Immature natural killer cell (primary cell): ENCODE data around the gene RFX3. TPM values are rescaled to one million over a fixed set of nuclear protein-coding genes. Genes with fewer than 3 reads are reported as not detected.

Experiments
- DNase-seq, 3 donors: peaks; one replicate each; pipeline ENCODE4 v3.0.0; 2022; ENCODE audit warnings: mixed read lengths in 1 of 3
- H3K27ac Mint-ChIP-seq, 6 donors: one replicate each; pipeline ENCODE4 v1.8.0; 2020; ENCODE audit warnings: mixed read lengths in 6 of 6, mild to moderate bottlenecking in 5 of 6, inconsistent platforms in 4 of 6, moderate library complexity in 3 of 6
- H3K27me3 Mint-ChIP-seq, 3 donors: one replicate each; pipeline ENCODE4 v1.8.0; 2020 to 2021; ENCODE audit warnings: low read depth in 3 of 3, mild to moderate bottlenecking in 3 of 3, mixed read lengths in 3 of 3, moderate library complexity in 3 of 3, inconsistent platforms in 1 of 3
- H3K36me3 Mint-ChIP-seq, 3 donors: one replicate each; pipeline ENCODE4 v1.8.0; 2020; ENCODE audit warnings: mixed read lengths in 3 of 3, inconsistent platforms in 2 of 3, mild to moderate bottlenecking in 2 of 3
- H3K4me1 Mint-ChIP-seq, 2 donors: one replicate each; pipeline ENCODE4 v1.8.0; 2020; ENCODE audit warnings: inconsistent platforms in 2 of 2, mild to moderate bottlenecking in 2 of 2, mixed read lengths in 2 of 2, moderate library complexity in 1 of 2
- H3K4me3 Mint-ChIP-seq, 5 donors: one replicate each; pipeline ENCODE4 v1.8.0; 2020; ENCODE audit warnings: mild to moderate bottlenecking in 5 of 5, mixed read lengths in 5 of 5, inconsistent platforms in 3 of 5, moderate library complexity in 3 of 5
- H3K9me3 Mint-ChIP-seq, 6 donors: one replicate each; pipeline ENCODE4 v1.8.0; 2020; ENCODE audit warnings: mild to moderate bottlenecking in 6 of 6, mixed read lengths in 6 of 6, inconsistent platforms in 4 of 6, moderate library complexity in 3 of 6
- polyA plus RNA-seq, 3 donors: library from polyadenylated mRNA; unstranded; fragments of 300-500 nt; fragmentation: Illumina TruSeq; gene quantifications; one replicate each; pipeline ENCODE4 v1.2.3, GENCODE V29; 2021

The RFX3 gene
- polyA plus RNA-seq, 3 donors from 2014 or later, result 4.5 to 6.5 (median 4.5) TPM

- no peak overlapping the region for H3K27ac Mint-ChIP-seq
- H3K36me3 Mint-ChIP-seq, result peaks cover 10 to 44% (median 25%) of the 10 kb centered on the region in 3 donors
- H3K4me1 Mint-ChIP-seq, result no peaks in the 10 kb centered on the region
- no peaks in the 10 kb centered on the region for H3K27me3 Mint-ChIP-seq
- DNase-seq, result no peak
- H3K9me3 Mint-ChIP-seq, result no peaks in the 10 kb centered on the region
- H3K4me3 Mint-ChIP-seq, result no peak overlapping the region
These were observed 278.6 kb downstream of the RFX3 start for GRCh38 chr9:3247211-3247610.

- H3K4me3 Mint-ChIP-seq, result no peak overlapping the region
- no peak overlapping the region for H3K27ac Mint-ChIP-seq
- H3K9me3 Mint-ChIP-seq, result no peaks in the 10 kb centered on the region
- no peak for DNase-seq
- H3K4me1 Mint-ChIP-seq, result no peaks in the 10 kb centered on the region
- peaks cover 7 to 38% (median 19%) of the 10 kb centered on the region in 3 donors for H3K36me3 Mint-ChIP-seq
- H3K27me3 Mint-ChIP-seq, result no peaks in the 10 kb centered on the region
These were observed 279.6 kb downstream of the RFX3 start for GRCh38 chr9:3246241-3246640.

DNA sequence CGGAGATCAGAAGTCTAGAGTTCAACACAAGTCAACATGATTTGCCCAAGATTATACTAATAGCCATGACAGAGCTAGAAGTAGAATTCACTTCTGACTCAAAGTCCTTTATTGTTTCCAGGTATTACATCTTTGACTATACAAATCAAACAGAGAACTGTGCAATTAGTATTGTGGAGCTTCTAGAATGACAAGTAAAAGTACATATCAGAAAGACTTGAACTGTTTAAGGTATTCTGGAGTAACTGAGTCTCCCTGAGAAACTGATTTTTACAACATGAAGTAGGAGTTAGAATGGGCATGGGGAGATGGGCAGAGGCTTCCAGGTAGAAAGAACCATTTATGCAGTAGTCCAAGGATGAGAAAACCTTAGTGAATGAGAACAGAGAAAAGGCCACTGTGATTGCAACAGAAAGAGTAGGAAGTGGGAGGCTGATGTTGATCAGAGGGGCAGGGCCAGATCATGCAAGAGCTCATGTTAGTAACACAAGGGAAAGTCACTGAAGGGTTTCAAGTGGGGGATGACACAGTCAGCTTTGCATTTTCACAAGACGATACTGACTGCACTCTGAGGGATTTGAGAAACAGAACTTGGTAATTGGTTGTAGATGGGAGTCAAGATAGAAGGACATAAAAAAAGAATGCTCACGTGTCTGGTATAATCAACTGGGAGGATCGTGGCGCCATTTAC is 280.7 kb downstream of the RFX3 start:
- no peaks in the 10 kb centered on the region for H3K27me3 Mint-ChIP-seq
- H3K9me3 Mint-ChIP-seq, result no peaks in the 10 kb centered on the region
- no peak overlapping the region for H3K27ac Mint-ChIP-seq
- peaks cover 2 to 7% of the 10 kb centered on the region in 2 donors for H3K4me1 Mint-ChIP-seq
- peaks cover 7 to 31% (median 19%) of the 10 kb centered on the region in 3 donors for H3K36me3 Mint-ChIP-seq
- DNase-seq, result no peak
- H3K4me3 Mint-ChIP-seq, result no peak overlapping the region

DNA sequence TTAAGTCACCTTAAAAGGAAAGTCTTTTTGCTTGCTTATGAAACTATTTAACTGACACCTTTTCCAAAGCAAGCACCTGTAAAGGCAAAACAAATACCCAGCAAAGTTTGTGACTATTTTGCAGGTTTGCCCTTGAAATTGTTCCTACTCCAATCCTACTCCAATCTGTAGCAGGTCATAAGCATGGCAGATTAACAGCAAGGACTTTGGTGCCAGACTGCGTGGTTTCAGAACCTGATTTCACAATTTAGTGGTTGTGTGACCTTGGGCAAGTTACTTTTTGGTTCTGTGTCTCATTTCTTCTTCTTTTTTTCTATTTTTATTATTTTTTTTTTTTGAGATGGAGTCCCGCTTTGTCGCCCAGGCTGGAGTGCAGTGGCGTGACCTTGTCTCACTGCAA is 282.1 kb downstream of the RFX3 start:
- Mint-ChIP-seq H3K9me3 (no peaks in the 10 kb centered on the region), H3K4me3 (no peak overlapping the region), H3K27ac (peak overlapping the region in 1 of 6 donors; percentile 36), H3K4me1 (peaks cover 2 to 8% of the 10 kb centered on the region in 2 donors), H3K27me3 (no peaks in the 10 kb centered on the region), H3K36me3 (peaks cover 7 to 31% (median 19%) of the 10 kb centered on the region in 3 donors)
- DNase-seq, result no peak

DNA sequence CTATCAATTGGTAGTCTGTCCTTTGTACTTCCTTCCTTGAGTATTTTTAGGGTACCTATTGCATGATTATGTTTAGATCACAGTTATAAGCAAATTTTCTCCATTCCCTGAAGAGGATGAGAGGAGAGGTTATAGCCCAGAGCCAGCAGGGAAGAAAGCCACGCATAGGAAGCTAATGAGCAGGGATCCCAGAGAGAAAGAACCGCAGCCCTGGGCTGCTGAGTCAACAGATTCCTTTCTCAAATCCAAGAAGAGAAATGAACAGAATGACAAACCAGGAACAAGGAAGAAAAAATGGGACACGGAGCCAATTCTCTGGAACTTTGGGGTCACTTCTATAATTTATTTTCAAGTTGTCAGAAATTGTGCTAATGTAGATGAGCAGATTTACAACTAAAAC is 284.5 kb downstream of the RFX3 start:
- DNase-seq, result no peak
- no peaks in the 10 kb centered on the region for H3K27me3 Mint-ChIP-seq
- H3K36me3 Mint-ChIP-seq, result peaks cover 7 to 21% (median 18%) of the 10 kb centered on the region in 3 donors
- no peak overlapping the region for H3K4me3 Mint-ChIP-seq
- H3K9me3 Mint-ChIP-seq, result no peaks in the 10 kb centered on the region
- H3K27ac Mint-ChIP-seq, result no peak overlapping the region
- H3K4me1 Mint-ChIP-seq, result peaks cover 2 to 8% of the 10 kb centered on the region in 2 donors

DNA sequence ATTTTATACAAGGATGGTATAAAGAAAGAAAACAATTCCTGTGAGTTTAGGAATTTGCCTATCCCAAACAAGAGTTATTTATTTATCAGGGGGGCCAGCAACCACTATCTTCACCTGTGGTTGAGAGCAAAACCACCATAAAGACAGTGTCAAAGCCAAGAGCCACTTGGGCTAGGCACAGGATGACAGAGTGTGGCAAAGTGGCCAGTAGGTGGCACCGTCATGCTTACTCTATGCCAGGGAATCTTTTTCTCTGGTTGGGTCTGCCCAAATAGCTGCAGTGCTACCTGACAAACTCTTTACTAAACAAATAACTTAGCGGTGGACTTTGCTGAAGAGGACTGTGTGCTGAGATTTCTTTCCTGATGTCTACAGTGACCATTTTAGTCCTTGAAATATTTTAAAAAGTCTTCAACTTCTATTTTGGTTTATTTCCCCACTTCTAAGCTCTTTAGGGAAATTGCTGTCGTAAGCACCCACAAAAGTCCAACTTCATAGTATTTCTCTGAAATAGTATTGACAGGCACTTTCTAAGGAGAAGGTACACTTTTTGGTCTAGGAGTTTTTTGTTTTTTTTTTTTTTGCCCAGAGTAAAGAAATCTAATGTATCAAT is 285.0 kb downstream of the RFX3 start:
- peak; percentile 31 to 47 (median 40) for DNase-seq
- Mint-ChIP-seq H3K4me3 (no peak overlapping the region), H3K27ac (no peak overlapping the region), H3K4me1 (peaks cover 2 to 8% of the 10 kb centered on the region in 2 donors), H3K27me3 (no peaks in the 10 kb centered on the region), H3K36me3 (peaks cover 6 to 18% (median 18%) of the 10 kb centered on the region in 3 donors), H3K9me3 (no peaks in the 10 kb centered on the region)

DNA sequence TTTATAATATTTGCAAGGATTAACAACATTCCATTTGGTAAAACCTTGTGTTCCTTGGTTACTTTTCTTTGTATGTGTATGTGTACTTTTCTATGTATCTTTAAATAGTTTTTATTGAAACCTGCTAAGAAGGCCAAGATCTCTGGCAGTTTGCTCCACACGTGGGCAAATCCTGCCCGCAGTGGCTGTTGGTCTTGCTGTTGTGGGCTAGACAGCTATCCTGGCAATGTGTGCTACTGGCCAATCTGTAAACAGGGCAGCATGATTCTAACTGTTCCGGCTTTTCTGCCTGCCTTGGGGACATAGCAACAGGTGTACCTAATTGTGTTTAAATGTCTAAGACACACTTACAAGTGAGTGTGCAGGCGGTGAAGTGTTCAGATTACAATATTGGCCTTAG is 286.6 kb downstream of the RFX3 start:
- Mint-ChIP-seq H3K9me3 (no peaks in the 10 kb centered on the region), H3K4me3 (no peak overlapping the region), H3K4me1 (peaks cover 2 to 8% of the 10 kb centered on the region in 2 donors), H3K36me3 (peaks cover 5 to 11% (median 11%) of the 10 kb centered on the region in 3 donors), H3K27ac (no peak overlapping the region), H3K27me3 (no peaks in the 10 kb centered on the region)
- no peak for DNase-seq

DNA sequence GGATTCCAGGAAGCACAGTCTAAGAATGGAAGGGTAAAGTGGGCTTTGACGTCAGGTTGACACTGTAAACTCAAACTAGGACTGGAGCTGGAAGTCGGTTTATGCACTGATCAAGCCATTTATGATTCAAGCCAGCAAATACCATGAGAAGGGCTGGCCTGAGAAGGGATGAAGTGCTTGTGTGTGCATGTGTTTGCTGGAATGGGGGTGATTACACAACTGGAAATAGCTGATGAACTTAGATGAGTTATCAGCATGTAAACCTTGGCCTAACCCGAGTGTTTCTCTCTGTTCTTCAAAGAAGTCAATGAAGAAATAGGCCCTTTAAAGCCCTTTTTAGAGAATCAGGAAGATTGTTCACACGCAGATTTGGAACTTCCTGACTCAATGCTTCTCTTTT is 287.6 kb downstream of the RFX3 start:
- Mint-ChIP-seq H3K9me3 (no peaks in the 10 kb centered on the region), H3K4me1 (peaks cover 2 to 8% of the 10 kb centered on the region in 2 donors), H3K4me3 (no peak overlapping the region), H3K36me3 (peaks cover 5 to 11% (median 10%) of the 10 kb centered on the region in 3 donors), H3K27me3 (peaks cover 0 to 1% (median 0%) of the 10 kb centered on the region in 3 donors), H3K27ac (no peak overlapping the region)
- no peak for DNase-seq

DNA sequence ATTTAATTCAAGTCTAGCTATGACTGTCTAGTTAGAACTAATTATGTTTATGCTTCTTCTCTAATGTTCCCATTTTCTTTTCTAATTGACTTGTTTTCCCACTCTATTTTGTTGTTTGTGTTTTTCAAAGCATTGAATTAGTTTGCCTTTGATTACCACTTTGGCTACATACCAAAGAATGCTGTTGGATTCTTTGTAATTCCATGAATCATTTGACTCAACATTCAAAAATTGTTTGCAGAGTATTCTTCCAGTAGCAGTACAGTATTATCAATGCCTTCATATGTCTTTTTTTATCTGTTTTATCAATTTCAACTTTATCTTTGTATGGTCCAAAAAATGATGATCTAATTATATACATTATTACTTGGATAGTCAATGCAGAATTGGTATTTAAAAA is 288.7 kb downstream of the RFX3 start:
- peaks cover 0 to 1% (median 0%) of the 10 kb centered on the region in 3 donors for H3K27me3 Mint-ChIP-seq
- H3K27ac Mint-ChIP-seq, result no peak overlapping the region
- DNase-seq, result no peak
- peaks cover 2 to 8% of the 10 kb centered on the region in 2 donors for H3K4me1 Mint-ChIP-seq
- no peak overlapping the region for H3K4me3 Mint-ChIP-seq
- H3K36me3 Mint-ChIP-seq, result peaks cover 8 to 11% (median 10%) of the 10 kb centered on the region in 3 donors
- H3K9me3 Mint-ChIP-seq, result no peaks in the 10 kb centered on the region

- no peak overlapping the region for H3K4me3 Mint-ChIP-seq
- H3K36me3 Mint-ChIP-seq, result peaks cover 12 to 15% (median 14%) of the 10 kb centered on the region in 3 donors
- H3K27me3 Mint-ChIP-seq, result peaks cover 0 to 1% (median 0%) of the 10 kb centered on the region in 3 donors
- DNase-seq, result no peak
- H3K27ac Mint-ChIP-seq, result no peak overlapping the region
- peaks cover under 1 to 5% of the 10 kb centered on the region in 2 donors for H3K4me1 Mint-ChIP-seq
- no peaks in the 10 kb centered on the region for H3K9me3 Mint-ChIP-seq
These were observed 290.3 kb downstream of the RFX3 start for GRCh38 chr9:3235497-3235896.

DNA sequence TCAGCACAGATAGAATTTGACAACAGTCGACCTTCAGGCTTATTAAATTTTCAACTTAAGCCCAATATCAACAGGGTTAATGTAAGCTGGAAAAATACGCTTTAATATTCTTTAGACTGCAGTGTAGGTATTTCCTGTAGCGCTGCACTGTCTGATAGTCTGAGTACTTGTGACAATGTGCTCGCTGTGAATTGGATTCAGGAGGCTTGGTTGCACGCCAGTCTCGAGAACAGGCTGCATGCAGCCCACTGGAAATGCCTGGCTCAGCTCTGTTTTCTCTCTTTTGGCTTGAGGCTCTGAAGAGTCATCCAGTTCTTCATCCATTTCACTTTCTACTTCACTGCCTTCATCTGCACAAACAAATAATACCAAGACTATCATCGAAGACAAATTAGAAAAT is 300.9 kb downstream of the RFX3 start:
- no peaks in the 10 kb centered on the region for H3K9me3 Mint-ChIP-seq
- no peak for DNase-seq
- H3K36me3 Mint-ChIP-seq, result peaks cover 8 to 26% (median 15%) of the 10 kb centered on the region in 3 donors
- H3K4me1 Mint-ChIP-seq, result no peaks in the 10 kb centered on the region
- no peak overlapping the region for H3K27ac Mint-ChIP-seq
- no peaks in the 10 kb centered on the region for H3K27me3 Mint-ChIP-seq
- H3K4me3 Mint-ChIP-seq, result no peak overlapping the region

DNA sequence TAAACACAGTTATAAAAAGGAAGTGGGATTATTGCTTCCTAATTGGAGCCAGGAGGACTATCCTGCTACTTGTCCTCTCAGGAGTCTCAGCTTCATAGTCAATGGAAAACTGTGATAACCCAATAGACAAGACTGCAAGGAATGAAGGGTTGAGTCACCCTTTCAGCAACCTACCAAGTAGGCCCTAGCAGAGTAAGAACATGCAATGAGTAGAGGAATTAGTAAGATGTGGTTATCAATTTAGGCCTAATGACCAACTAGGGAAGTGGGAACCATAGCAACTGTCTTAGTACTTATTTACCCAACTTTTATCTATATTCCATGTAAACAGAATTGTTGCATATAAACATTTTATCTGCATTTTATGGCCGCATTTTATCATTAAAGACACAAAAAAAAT is 310.1 kb downstream of the RFX3 start:
- DNase-seq, result no peak
- Mint-ChIP-seq H3K4me1 (no peaks in the 10 kb centered on the region), H3K27ac (no peak overlapping the region), H3K4me3 (no peak overlapping the region), H3K27me3 (peaks cover 0 to 3% (median 0%) of the 10 kb centered on the region in 3 donors), H3K9me3 (peaks cover 0 to 4% (median 0%) of the 10 kb centered on the region in 6 donors), H3K36me3 (no peaks in the 10 kb centered on the region)

DNA sequence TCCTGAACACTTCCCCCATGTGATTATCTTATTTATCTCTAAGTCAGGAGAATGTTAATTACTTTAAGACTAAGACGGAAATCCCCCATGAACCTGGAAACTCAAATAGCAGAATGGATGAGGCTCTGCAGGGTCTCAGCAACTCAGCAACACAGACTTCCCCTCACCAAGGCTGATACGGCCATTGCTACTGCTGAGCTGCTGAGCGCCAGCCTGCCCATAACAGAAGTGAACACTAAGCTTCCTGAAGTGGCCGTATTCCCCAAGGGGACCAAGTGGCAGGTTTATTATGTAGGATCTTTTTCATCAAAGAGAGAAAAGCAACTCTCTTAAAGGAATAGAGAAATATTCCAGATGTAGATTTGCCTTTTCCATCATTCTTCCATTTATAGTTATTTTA is 311.1 kb downstream of the RFX3 start:
- no peaks in the 10 kb centered on the region for H3K4me1 Mint-ChIP-seq
- no peaks in the 10 kb centered on the region for H3K36me3 Mint-ChIP-seq
- peaks cover 0 to 3% (median 0%) of the 10 kb centered on the region in 3 donors for H3K27me3 Mint-ChIP-seq
- peaks cover 0 to 6% (median 0%) of the 10 kb centered on the region in 6 donors for H3K9me3 Mint-ChIP-seq
- H3K27ac Mint-ChIP-seq, result no peak overlapping the region
- no peak overlapping the region for H3K4me3 Mint-ChIP-seq
- no peak for DNase-seq

GRCh38 chr9:3205421-3206095 is 320.2 kb downstream of the RFX3 start:
- H3K9me3 Mint-ChIP-seq, result peaks cover 0 to 2% (median 0%) of the 10 kb centered on the region in 6 donors
- H3K27me3 Mint-ChIP-seq, result peaks cover 0 to 4% (median 0%) of the 10 kb centered on the region in 3 donors
- no peak overlapping the region for H3K4me3 Mint-ChIP-seq
- H3K36me3 Mint-ChIP-seq, result no peaks in the 10 kb centered on the region
- DNase-seq, result no peak
- no peaks in the 10 kb centered on the region for H3K4me1 Mint-ChIP-seq
- H3K27ac Mint-ChIP-seq, result no peak overlapping the region
